ENCODE data around the gene SNCAIP.

Gene SNCAIP

DNA sequence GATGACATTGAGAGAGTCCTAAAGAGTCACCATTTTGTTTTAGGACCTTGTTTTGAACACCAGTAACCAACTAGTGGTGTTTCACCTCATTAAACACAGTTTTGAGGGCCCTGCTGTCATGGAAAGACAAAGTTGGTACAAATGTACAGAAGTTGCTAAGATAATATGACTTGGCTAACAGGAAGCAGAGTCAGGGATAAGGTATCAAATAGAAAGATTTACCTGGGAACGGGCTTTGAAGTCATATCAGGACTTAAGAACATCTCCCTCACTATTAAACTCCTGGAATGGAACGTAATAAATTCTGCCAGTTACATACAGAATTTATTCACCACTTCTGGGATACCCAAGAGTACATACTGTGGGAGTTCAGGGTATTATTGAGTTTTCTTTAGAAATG, 115.6 kb downstream of the SNCAIP start:
- DNase-seq (ENCODE audit: low spot score): no peak

DNA sequence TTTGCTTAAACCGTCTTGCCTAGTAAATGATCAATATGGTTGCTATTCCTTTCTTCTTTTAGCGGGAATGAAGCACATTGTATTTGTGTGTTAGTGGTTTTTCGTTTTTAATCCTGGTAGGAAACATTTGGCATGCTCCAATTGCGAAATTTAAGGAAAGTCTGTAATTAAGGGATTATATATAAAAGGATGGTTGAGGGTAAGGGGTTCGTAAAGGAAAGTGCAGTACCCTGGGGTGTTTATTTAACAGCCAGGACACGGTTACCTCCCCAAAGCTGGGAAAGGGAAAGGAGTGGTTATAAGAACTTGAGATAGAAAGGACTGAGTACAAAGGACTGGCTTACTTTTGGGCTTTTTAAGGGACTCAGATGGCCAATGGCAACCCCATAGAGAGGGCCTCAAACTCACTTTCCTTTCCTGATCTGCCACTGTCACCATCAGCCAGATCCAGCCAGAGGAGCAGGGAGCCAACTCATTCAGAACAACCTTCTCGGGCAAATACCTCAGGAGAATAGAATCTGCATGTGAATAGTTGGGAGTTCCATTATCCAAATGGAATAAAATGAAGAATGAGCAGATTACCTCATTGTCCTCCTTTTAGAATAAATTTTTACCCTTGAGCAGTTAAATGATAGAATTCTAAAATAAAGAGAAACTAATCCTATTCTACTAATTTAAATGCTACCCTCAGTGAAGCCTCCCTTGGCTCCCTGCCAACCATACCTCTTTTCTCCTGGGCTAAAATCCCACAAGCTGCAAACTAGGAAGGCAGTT, 117.7 kb downstream of the SNCAIP start:
- no peak for DNase-seq (ENCODE audit: low spot score)

DNA sequence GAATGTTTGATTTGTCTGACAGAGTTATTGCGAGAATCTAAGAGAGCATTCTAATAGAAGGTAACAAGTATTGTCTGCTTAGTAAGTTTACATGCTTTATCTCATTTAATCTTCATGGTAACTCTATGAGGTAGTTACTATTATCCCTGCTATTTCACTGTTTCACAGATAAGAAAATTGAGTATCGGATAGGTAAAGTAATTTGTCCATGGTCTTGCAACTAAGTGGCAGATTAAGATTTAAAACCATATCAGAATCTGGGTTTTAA, 118.2 kb downstream of the SNCAIP start:
- DNase-seq (ENCODE audit: low spot score): no peak

DNA sequence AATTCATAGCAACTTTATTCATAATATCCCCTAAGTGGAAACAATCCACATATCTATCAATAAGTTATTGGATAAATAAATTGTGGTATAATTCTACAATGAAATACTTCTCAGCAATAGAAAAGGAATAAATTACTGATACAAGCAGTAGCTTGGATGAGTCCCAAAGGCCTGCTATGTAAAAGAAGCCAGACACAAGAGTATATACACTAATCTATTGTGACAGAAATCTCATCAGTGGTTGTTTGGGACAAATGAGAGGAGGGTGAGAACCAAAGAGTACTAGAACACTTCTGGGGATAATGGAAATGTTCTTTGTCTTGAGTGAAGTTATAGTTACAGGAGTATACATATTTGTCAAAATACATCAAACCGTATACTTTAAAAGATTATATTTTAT, 119.3 kb downstream of the SNCAIP start:
- DNase-seq (ENCODE audit: low spot score): no peak

DNA sequence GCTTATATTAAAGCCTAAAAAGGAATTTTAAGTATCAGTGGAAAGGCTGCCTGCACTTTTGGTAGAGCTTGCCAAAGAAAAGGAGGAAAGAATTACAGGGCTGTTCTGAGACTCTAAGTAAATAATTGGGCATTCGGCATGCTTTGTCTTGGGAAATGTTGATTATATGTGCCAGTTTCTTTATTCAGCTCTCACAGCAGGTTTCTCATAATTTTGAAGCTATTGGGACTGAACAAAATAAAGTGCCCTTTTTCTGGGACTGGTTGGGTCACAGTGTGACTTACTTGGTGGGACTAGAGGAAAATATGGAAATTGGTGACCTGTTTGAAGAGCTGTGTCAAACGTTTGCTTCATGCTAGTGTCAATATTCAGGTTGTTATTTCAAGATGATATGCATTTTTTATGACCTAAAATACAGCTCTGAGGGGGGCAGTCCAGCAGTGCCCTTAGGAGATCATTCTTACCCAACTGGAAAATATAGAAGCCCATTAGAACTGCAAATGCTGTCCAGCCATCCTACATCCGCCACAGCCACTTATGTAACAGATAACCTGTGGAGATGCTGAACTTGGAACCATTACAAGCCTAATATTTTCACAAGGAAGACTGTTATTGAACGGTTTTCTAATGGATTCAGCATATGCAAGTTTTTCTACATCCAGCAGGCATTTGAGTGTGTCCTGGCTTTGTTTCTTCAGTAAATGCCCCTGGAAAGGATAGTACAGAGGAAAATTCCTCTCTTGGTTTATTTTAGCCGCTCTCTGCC, 122.4 kb downstream of the SNCAIP start:
- peak; percentile 18 for DNase-seq (ENCODE audit: low spot score)

DNA sequence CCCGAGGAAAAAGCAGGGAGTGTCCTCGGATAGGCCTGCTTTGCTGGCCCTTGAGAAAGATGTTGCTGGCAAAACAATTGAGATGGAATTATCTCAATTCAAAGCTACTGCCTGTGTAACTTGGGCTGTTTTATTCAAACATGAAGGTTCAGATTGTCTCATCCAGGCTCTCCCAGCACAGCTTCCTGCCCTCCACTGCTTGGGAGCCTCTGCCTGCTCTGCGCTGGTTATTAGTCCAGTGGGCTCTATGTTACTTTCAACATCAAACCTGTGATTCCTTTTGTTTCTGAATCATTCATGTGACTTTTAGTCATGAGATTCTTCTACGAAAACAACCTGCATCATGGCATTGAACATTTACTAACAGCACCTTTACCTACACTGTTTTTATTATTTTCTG, 123.2 kb downstream of the SNCAIP start:
- DNase-seq (ENCODE audit: low spot score): peak; percentile 25

DNA sequence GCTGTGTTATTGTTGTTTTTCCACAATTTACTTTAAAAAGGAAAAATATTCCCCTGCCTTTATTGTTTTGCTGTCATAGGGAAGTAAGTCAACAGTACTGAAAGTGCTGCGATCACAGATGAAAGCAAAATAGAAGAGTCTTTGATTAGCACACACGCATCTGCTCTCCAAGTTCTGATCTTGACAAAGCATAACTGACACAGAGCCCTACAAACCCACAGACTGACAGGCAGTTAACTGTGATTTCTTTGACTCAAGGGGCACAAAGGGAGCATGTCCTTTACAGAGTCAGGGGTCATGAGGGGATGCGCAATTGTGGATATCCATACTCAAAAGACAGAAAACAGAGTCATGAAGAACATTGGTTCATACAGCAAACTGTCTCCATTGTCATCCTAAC, 123.7 kb downstream of the SNCAIP start:
- peak; percentile 80 for DNase-seq (ENCODE audit: low spot score)

DNA sequence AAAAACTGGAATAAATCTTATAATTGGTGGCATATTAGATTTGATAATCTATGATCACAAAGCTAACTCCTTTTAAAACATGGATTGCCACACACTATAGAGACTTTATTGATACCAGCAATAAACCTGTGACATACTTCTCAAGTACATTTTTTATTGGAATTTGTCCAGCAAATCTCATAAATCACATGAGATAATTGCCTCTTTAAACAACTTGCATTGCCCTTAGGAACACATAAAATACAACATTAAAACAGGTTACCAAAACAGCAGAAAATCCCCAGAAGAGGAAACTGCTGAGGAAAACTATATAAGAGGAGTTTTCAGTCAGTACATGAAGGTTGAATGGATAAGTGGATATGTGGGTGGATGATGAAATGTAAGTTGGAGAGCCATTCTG, 124.6 kb downstream of the SNCAIP start:
- no peak for DNase-seq (ENCODE audit: low spot score)

DNA sequence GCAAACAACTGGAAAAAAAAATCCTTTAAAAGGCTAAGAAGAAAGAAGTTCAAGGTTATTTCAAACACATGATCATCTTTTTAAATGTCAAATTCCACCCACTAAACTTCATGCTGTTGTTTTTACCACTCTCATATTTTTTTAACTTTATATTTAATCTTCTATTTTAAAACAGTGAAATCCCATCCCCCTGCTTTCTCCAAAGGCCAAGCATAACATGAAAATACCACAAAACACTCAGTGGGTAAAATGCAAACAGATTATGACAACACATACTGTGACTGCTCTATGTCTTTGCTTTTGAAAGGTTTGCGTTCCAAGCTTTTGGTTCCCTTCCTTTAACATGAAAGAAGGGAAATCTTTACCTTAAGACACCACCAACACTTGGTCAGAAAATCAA, 127.6 kb downstream of the SNCAIP start:
- DNase-seq (ENCODE audit: low spot score): no peak

DNA sequence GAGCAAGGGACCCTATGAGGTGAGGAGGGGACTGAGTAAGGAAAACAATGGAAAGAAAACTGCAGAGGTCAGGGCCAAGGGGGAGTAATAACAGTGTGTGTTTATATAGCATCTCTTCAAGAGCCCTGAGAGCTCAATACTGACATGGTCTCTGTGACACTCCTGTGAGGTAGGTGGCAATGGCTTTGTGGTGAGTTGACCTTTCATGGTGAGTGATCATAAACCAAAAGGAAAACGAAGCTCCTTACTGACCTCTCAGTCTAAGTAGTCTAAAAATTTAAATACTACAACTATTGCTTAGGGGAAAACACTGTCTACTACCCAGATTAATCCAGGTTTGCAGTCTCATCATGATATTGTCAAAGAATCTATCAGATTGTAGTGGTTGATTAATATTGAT, 130.9 kb downstream of the SNCAIP start:
- DNase-seq (ENCODE audit: low spot score): no peak

DNA sequence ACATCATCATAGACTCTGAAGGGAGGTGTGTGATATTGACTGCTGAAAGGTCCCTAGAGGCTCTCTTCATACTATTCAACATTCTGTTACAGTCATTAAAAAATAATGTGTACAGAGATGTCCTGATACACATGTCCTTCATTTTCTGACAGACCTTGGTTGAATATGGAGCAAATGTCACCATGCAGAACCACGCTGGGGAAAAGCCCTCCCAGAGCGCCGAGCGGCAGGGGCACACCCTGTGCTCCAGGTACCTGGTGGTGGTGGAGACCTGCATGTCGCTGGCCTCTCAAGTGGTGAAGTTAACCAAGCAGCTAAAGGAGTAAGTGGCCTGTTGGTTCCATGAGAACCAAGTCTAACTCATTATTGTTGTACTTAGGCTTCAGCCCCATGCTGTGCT, 132.4 kb downstream of the SNCAIP start:
- DNase-seq (ENCODE audit: low spot score): no peak

DNA sequence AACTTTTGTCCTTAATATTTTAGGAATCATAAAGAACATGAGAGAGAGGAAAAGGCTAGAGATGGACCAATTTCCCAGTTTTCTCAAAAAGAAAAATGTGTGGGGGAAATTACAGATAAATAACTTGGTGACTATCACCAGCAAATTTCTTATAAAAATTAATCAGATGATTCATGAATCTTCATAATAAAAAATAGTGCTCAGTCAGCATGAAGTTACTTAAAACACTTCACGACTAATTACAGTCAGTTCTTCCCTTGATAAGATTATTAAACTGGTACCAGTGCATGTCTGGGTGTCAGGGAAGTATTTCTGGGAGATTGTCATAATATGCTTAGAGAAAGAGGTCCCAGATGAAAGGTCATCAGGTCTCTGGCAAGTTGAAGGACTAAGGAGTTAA, 133.0 kb downstream of the SNCAIP start:
- no peak for DNase-seq (ENCODE audit: low spot score)

DNA sequence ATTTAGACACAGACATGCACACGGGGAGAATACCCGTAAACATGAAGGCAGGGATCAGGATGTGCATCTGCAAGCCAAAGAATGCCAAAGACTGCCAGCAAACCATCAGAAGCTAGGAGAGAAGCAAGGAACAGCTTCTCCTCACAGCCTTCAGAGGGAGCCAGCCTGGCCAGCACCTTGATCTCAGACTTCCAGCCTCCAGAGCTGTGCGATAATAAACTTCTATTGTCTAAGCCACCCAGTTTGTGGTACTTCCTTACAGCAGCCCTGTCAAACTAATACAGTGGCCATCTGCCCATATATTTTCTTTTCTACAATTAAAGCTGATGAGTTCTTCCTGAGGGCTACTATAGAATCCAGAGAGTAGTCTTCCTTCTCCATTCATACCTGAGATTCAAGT, 135.0 kb downstream of the SNCAIP start:
- DNase-seq (ENCODE audit: low spot score): no peak

DNA sequence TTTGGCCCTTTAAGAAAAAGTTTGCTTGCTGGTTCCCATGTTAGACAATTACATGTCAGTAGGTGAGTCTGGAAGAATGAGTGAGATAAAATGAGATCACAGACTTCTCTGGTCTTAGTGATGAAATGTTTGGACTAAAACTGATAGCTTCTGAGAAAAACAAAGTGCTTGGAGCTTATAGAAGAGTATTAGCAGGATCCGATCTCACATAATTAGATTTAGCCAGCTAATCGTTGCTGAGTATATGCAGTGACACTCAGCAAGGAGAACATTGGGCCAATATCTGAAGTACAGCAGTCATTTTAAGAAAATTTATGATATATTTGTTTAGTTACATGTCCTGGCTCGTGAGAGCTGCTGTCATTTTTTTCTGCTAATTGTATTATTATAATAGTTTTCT, 135.8 kb downstream of the SNCAIP start:
- no peak for DNase-seq (ENCODE audit: low spot score)

DNA sequence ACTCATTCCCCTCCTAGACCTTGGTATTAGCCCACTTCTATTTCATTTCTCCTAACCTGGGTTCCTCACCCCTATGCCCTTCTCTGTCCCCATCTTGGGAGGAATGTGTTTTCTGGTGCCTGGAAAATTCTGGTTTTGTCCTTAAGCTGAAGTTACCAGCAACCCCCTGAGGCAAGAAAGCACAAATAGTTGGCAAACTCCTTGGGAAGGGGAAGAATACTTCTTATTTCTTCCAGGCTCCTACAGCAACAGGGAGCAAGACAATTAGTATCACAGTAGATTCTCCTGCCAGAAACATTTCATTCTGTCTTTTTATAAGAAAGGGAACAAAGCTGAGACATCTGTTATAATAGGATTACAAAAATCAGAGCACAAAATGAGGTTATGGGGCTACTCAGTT, 142.5 kb downstream of the SNCAIP start:
- DNase-seq (ENCODE audit: low spot score): no peak

DNA sequence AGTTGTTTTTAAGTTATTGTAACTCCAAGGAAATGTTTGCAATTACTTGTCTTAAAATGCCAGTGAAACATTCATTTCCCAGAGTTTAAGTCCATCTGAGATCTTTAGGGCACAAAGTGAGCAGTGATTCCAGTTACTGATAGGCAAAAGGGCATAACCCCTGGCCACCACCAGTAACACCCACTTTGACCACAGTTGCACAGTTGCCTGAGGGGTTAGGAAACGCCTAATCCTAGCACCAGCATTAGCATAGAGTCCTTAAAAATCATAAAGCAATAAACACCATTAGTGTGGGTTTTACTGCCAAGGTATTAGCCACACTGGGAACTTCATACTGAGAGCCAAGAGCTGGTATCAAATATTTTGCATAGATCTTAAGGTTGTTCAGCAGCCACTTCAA, 143.9 kb downstream of the SNCAIP start:
- DNase-seq (ENCODE audit: low spot score): no peak

DNA sequence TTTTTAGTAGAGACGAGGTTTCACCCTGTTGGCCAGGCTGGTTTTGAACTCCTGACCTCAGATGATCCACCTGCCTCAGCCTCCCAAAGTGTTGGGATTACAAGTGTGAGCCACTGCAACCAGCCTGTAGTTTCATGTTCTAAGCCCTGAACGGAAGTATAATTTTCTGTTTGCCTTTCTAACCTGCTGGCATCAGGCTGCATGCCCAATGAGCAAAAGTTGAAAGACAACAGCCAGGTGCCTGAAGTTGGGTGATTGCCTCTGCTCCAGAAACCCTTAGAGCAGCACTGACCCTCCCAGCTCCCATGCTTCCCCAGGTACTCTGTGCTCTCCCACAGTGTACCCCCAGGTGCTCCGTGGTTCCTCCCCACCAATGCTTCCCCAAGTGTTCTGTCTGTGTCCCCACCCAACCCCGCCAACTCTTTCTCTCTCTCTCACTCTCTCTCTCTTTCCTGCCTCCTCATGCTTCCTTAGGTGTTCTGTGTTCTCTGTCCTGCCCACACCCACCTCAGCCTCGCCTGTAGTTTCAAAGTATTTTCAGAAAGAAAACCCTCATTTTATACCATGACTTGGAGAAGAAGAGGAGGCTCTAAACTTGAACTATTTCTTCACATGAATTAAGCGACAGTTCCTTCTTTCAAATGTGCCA, 145.3 kb downstream of the SNCAIP start:
- no peak for DNase-seq (ENCODE audit: low spot score)

DNA sequence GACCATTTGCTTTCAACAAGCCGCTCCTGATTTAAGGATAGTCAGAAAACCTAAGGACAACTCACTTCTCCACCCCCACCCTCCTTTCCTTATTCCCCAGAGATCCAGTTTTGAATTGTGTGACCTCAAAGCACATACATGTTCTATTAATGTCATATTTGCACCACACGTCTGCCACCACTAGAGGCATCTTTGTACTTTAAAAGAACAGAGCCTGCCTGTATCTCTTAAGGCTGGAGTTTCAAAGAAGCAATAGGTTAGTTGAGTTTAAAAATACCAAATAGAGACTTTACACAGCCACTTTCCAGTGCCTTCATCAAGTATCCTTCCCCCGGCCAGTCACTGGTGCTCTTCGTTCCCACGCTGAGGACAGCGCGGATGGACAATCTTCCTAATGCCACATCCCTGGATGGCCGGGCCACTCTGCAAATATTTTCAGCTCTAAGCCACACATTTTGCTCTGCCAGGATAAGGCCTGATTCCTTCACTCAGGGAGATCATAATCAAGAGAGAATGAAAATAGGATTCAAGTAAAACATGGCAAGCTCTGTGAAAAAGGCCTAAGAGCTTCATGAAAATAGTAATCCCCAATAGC, 146.3 kb downstream of the SNCAIP start:
- DNase-seq (ENCODE audit: low spot score): no peak

DNA sequence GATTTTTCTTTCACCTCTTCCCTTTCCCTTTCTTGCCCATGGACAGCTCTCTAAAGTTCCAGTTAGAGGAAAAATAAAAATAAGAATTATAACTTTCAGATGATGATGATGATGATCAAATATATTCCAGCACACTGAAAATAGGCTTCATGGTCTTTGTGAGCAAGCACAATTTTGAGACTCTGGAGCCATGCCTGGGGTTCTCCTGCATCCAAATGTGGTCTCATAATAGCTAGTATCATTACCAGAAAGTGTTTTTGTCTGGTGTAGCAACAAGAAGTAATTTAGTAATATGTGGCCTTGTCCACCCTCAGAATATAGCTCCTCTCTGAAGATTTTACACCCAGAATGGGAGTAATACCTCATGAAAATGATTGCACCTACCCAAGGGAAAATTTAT, 150.4 kb downstream of the SNCAIP start:
- DNase-seq (ENCODE audit: low spot score): no peak

DNA sequence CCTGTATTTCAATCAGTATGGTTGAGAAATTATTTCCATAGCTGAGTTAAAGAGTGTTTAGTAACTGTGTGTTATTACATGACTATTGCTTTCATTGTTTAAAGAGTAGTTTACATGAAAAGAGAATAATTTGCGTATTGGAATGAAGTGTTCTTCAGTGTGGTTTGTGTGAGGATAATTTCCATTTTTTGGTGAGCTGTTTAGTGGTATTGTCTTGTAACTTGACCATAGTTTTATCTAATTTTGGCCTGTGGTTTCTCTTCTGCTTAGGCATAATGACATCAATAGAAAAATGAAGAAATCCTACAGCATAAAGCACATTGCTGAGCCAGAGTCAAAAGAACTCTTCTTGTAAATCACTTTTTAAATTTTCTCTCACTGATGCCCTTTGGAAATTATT, 151.2 kb downstream of the SNCAIP start:
- DNase-seq (ENCODE audit: low spot score): no peak

DNA sequence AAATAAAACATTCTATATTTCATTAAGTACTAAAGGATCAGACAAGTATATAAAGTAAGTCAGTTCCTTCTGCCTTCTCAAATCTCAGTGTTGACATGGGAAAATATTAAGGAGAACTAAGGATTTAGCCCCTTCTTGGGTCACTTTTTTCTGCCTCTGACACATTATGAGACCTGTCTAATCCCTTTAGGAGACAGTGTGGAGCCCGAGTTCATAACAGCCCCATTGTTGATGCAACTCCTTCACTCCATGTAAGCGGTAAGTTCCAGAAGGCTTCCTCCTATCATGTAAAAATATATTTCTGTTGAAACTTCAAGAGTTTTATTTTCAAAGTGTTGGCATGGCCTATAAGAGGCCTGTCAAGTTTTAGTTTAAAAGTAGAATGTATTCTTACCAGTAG, 152.2 kb downstream of the SNCAIP start:
- DNase-seq (ENCODE audit: low spot score): no peak

DNA sequence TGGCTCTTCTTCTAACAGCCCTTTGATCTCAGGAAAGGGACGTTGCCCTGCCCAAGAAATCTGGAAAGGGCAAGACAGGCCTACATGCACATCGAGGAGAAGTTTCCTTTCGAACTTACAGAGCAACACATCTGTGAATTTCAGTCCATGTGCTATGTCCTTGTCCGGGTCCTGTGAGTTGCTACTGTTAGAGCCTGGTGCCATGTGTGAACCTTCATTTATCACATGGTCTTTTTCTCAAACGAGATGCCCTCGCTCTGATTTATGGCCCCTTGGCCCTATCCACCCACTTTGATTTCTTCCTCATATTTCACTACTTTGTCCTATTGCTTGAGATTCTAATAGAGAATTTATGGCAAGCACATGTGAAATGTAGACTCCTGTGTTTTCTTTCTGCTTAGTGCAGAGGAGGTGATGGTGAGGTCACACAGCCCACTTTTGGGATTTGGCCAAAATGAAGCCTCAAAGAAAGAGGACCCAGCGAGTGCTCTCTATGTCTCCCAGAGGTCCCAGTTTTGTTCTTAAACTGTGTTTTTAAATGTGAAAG, 153.1 kb downstream of the SNCAIP start:
- no peak for DNase-seq (ENCODE audit: low spot score)

DNA sequence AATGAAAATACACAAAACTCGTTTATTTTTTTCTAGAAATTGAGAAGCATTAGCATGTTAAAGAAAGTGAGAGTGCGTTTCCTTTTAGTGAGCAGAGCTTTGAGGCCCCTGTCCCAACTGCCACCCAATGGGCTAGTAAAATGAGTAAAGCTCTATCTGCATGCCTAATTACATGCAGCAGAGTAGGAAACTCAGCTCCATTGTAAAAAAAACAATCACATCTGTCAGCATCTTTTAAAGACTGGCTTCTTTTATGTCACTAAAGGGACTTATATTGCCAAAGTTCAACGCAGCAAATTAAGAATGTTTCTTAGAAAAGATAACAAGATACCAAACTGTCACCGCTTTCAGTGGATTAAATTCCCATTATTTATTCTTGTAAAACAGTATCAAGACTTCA, 154.0 kb downstream of the SNCAIP start:
- DNase-seq (ENCODE audit: low spot score): no peak

Data from pons (tissue), 1 donor.